Upper lobe of left lung (tissue), 6 donors: ENCODE data around the gene PRRC2B. TPM values are rescaled to one million over a fixed set of nuclear protein-coding genes. Genes with fewer than 3 reads are reported as not detected.

Experiments
- ATAC-seq, 2 donors: fragments of 200-7000 bp; cut with Tn5 transposase; one replicate each; pipeline ENCODE4 v1.9.1; 2022; ENCODE audit warnings: mild to moderate bottlenecking in 2 of 2, moderate library complexity in 2 of 2; ENCODE audit not compliant: low FRiP score in 2 of 2
- DNase-seq, 2 donors: peaks; one replicate each; pipeline ENCODE4 v3.0.0-alpha.2; 2019 to 2020
- H3K27ac ChIP-seq, 4 donors: fragments of 200-600 bp; sonication (generic); one replicate each; pipeline ENCODE4 v1.5.1; 2016 to 2019
- H3K27me3 ChIP-seq, 4 donors: fragments of 200-600 bp; sonication (generic); one replicate each; pipeline ENCODE4 v1.5.1; 2017 to 2019
- H3K36me3 ChIP-seq, 4 donors: fragments of 200-600 bp; sonication (generic); one replicate each; pipeline ENCODE4 v1.5.1; 2016 to 2019
- H3K4me1 ChIP-seq, 4 donors: fragments of 200-600 bp; sonication (generic); one replicate each; pipeline ENCODE4 v1.5.1; 2018 to 2019
- H3K4me3 ChIP-seq, 4 donors: fragments of 200-600 bp; sonication (generic); one replicate each; pipeline ENCODE4 v1.5.1; 2017 to 2019; ENCODE audit warnings: mild to moderate bottlenecking in 2 of 4, moderate library complexity in 1 of 4
- H3K9me3 ChIP-seq, 4 donors: fragments of 200-600 bp; sonication (generic); one replicate each; pipeline ENCODE4 v1.5.1; 2018 to 2019
- CTCF ChIP-seq, 6 experiments: fragments of 450-650 bp in 4 of 6; fragments of 200-600 bp in 2 of 6; sonication (generic) in 2 of 6; IDR thresholded peaks; one replicate each; pipeline ENCODE4 v1.5.1; 2016 to 2019; ENCODE audit warnings: antibody characterized with exemption in 6 of 6
- EP300 ChIP-seq, 4 donors: sonication (generic); formaldehyde crosslinking; IDR thresholded peaks; one replicate each; pipeline ENCODE4 v1.5.1; 2017; ENCODE audit warnings: antibody characterized with exemption in 4 of 4, control low read depth in 2 of 4
- POLR2A ChIP-seq, 4 donors: fragments of 450-650 bp; IDR thresholded peaks; one replicate each; pipeline ENCODE4 v1.5.1; 2016 to 2017; ENCODE audit warnings: antibody characterized with exemption in 4 of 4, mild to moderate bottlenecking in 2 of 4
- POLR2AphosphoS5 ChIP-seq, 2 donors: sonication (generic); formaldehyde crosslinking; IDR thresholded peaks; one replicate each; pipeline ENCODE4 v1.5.1; 2017; ENCODE audit warnings: antibody characterized with exemption in 2 of 2
- WGBS, 2 donors: methylation state at CpG; one replicate each; pipeline ENCODE4 v1.1.5; 2017 to 2018; 5-methylcytosine and 5-hydroxymethylcytosine counted together
- total RNA-seq, 6 donors: library from RNA; depleted of rRNA in 4 of 6; stranded (reverse); fragments of >200 nt in 4 of 6; gene quantifications; one replicate each; pipeline versions ENCODE4 v1.1.0 to v1.2.1, GENCODE V29; 2016 to 2021
- donor health status: DM: no; HTN: no; CAD: no; lungs with moderate emphysema.
- donor health status: DM: no; HTN: yes; CAD: no; lungs with severe emphysema.

The PRRC2B gene
- total RNA-seq, 6 donors from 2014 or later, result 114 to 348 (median 186) TPM

GRCh38 chr9:131406563-131407436 is 12.9 kb downstream of the PRRC2B start:
- H3K27me3 ChIP-seq, result no peaks in the 10 kb centered on the region
- no peak for TF ChIP-seq CTCF (IDR thresholded peaks at IDR 0.05)
- no peak for TF ChIP-seq EP300 (IDR thresholded peaks at IDR 0.05)
- no peak for TF ChIP-seq POLR2AphosphoS5 (IDR thresholded peaks at IDR 0.05)
- no peak for TF ChIP-seq POLR2A (IDR thresholded peaks at IDR 0.05)
- 25 to 35% methylated on average over 9 of the region's 9 CpGs for WGBS, 2 donors
- peaks cover 85 to 92% (median 91%) of the 10 kb centered on the region in 4 donors for H3K4me1 ChIP-seq
- DNase-seq, result no peak
- no peaks in the 10 kb centered on the region for H3K9me3 ChIP-seq
- no peak for ATAC-seq
- H3K4me3 ChIP-seq, result peak overlapping the region in 1 of 4 donors; percentile 11
- H3K36me3 ChIP-seq, result no peaks in the 10 kb centered on the region
- H3K27ac ChIP-seq, result peak overlapping the region; percentile 31 to 73 (median 60)

- TF ChIP-seq POLR2A (IDR thresholded peaks at IDR 0.05), result no peak
- TF ChIP-seq CTCF (IDR thresholded peaks at IDR 0.05), result peak; percentile 39 to 77 (median 55)
- Histone ChIP-seq H3K27ac (peak overlapping the region; percentile 31 to 73 (median 53)), H3K9me3 (no peaks in the 10 kb centered on the region), H3K4me3 (peak overlapping the region in 3 of 4 donors; percentile 3 to 11 (median 11)), H3K4me1 (peaks cover 81 to 91% (median 83%) of the 10 kb centered on the region in 4 donors), H3K27me3 (no peaks in the 10 kb centered on the region), H3K36me3 (no peaks in the 10 kb centered on the region)
- DNase-seq, result peak in 1 of 2 donors; percentile 77
- 13 to 18% methylated on average over 10 to 13 of the region's 13 CpGs for WGBS, 2 donors
- peak; percentile 68 to 80 for ATAC-seq
Measured at GRCh38 chr9:131407717-131408195, 13.9 kb downstream of the PRRC2B start.

GRCh38 chr9:131409458-131409992 is 15.6 kb downstream of the PRRC2B start:
- Histone ChIP-seq H3K4me1 (peaks cover 65 to 82% (median 66%) of the 10 kb centered on the region in 4 donors), H3K27ac (peak overlapping the region; percentile 1 to 59 (median 32)), H3K27me3 (no peaks in the 10 kb centered on the region), H3K36me3 (no peaks in the 10 kb centered on the region), H3K4me3 (no peak overlapping the region), H3K9me3 (no peaks in the 10 kb centered on the region)
- no peak for ATAC-seq
- no peak for DNase-seq
- no peak for TF ChIP-seq POLR2A (IDR thresholded peaks at IDR 0.05)
- no peak for TF ChIP-seq EP300 (IDR thresholded peaks at IDR 0.05)
- TF ChIP-seq POLR2AphosphoS5 (IDR thresholded peaks at IDR 0.05), result no peak
- TF ChIP-seq CTCF (IDR thresholded peaks at IDR 0.05), result no peak
- WGBS, 2 donors, result 46 to 68% methylated on average over 7 of the region's 7 CpGs

GRCh38 chr9:131410044-131410491 is 16.2 kb downstream of the PRRC2B start:
- no peaks in the 10 kb centered on the region for H3K9me3 ChIP-seq
- H3K4me3 ChIP-seq, result no peak overlapping the region
- peak overlapping the region in 2 of 4 donors; percentile 32 to 59 for H3K27ac ChIP-seq
- TF ChIP-seq POLR2AphosphoS5 (IDR thresholded peaks at IDR 0.05), result no peak
- H3K36me3 ChIP-seq, result peaks cover 0 to 4% (median 0%) of the 10 kb centered on the region in 4 donors
- DNase-seq, result no peak
- no peaks in the 10 kb centered on the region for H3K27me3 ChIP-seq
- peaks cover 60 to 82% (median 61%) of the 10 kb centered on the region in 4 donors for H3K4me1 ChIP-seq
- WGBS, 2 donors, result 44 to 57% methylated on average over 4 to 7 of the region's 7 CpGs
- no peak for ATAC-seq
